ENCODE results near the gene ANKRD27.

Gene ANKRD27

DNA sequence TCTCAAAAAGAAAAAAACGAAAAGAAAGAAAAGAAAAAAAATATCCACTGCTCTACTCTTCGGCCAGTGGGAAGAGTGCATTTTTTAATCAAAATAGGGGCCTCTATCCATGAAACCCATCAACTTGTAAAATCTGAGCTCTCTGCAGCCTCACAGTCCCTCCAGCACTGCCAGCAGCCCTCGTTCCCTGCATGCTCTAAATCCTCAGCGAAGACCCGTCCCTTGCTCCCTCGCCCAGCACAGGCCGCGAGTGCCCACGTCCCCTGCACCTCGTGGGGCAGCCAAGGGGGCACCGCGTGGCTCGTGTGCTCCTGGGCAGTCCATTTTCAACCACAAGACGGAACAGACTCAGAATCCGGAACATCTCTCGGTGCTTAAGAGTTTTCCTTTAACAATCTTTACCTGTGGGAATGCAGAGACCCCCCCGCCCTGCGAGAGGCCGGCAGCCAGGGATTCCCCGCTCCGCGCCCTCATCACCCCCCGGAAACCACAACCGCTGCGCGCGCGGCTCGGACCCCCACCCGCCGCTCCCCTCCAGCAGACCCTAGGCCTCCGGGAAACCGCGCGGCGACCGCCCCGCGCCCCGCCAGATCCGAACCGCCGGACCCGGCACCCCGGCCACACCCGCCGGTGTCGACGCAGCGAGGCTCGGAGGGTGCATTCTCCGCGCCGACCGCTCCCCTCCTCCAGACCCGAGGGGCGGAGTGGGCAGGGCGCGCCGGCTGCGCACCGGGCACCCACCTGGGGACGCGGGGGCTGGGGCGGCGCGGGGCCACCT lies 638 bp downstream of the ANKRD27 start (continued):
- TF ChIP-seq ZNF792 (tag by site-specific recombination; IDR thresholded peaks at IDR 0.05) (no peak), ZIC2 (tag by site-specific recombination; IDR thresholded peaks at IDR 0.05) (peak; percentile 46; the same call in 1 of the 2 replicates), ZNF48 (tag by site-specific recombination; IDR thresholded peaks at IDR 0.05) (no peak), ZNF76 (tag by site-specific recombination; IDR thresholded peaks at IDR 0.05; ENCODE audit: borderline replicate concordance, low read depth) (peak; percentile 89), YY1 (tag by site-specific recombination; IDR thresholded peaks at IDR 0.05) (peak; percentile 47; the same call in 1 of the 2 replicates), ZNF600 (tag by site-specific recombination; IDR thresholded peaks at IDR 0.05) (peak; percentile 93), PRDM1 (tag by site-specific recombination; IDR thresholded peaks at IDR 0.05) (no peak), ZNF548 (tag by site-specific recombination; IDR thresholded peaks at IDR 0.05) (no peak), ZNF654 (tag by site-specific recombination; IDR thresholded peaks at IDR 0.05; ENCODE audit: low read depth) (no peak), IKZF3 (tag by site-specific recombination; IDR thresholded peaks at IDR 0.05) (peak; percentile 80), ZNF670 (tag by site-specific recombination; IDR thresholded peaks at IDR 0.05; ENCODE audit: low read depth) (no peak), ZNF433 (tag by site-specific recombination; IDR thresholded peaks at IDR 0.05; ENCODE audit: low read depth) (no peak), ZNF169 (tag by site-specific recombination; IDR thresholded peaks at IDR 0.05) (no peak), GLI2 (tag by site-specific recombination; IDR thresholded peaks at IDR 0.05; ENCODE audit: borderline replicate concordance, low read depth) (no peak), RBAK (tag by site-specific recombination; IDR thresholded peaks at IDR 0.05) (no peak), ZNF341 (tag by site-specific recombination; IDR thresholded peaks at IDR 0.05; ENCODE audit: low read depth) (no peak), MYNN (tag by site-specific recombination; IDR thresholded peaks at IDR 0.05; ENCODE audit: borderline replicate concordance) (peak; percentile 30; the same call in 1 of the 2 replicates), ZNF555 (tag by site-specific recombination; conservative IDR thresholded peaks at IDR 0.05) (no peak), GLIS1 (tag by site-specific recombination; IDR thresholded peaks at IDR 0.05) (peak; percentile 90)
- TF ChIP-seq, protein P1, sequence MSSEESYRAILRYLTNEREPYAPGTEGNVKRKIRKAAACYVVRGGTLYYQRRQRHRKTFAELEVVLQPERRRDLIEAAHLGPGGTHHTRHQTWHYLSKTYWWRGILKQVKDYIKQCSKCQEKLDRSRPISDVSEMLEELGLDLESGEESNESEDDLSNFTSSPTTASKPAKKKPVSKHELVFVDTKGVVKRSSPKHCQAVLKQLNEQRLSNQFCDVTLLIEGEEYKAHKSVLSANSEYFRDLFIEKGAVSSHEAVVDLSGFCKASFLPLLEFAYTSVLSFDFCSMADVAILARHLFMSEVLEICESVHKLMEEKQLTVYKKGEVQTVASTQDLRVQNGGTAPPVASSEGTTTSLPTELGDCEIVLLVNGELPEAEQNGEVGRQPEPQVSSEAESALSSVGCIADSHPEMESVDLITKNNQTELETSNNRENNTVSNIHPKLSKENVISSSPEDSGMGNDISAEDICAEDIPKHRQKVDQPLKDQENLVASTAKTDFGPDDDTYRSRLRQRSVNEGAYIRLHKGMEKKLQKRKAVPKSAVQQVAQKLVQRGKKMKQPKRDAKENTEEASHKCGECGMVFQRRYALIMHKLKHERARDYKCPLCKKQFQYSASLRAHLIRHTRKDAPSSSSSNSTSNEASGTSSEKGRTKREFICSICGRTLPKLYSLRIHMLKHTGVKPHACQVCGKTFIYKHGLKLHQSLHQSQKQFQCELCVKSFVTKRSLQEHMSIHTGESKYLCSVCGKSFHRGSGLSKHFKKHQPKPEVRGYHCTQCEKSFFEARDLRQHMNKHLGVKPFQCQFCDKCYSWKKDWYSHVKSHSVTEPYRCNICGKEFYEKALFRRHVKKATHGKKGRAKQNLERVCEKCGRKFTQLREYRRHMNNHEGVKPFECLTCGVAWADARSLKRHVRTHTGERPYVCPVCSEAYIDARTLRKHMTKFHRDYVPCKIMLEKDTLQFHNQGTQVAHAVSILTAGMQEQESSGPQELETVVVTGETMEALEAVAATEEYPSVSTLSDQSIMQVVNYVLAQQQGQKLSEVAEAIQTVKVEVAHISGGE (tag by site-specific recombination; conservative IDR thresholded peaks at IDR 0.05; ENCODE audit: low read depth), result no peak
- TF ChIP-seq, protein P2, sequence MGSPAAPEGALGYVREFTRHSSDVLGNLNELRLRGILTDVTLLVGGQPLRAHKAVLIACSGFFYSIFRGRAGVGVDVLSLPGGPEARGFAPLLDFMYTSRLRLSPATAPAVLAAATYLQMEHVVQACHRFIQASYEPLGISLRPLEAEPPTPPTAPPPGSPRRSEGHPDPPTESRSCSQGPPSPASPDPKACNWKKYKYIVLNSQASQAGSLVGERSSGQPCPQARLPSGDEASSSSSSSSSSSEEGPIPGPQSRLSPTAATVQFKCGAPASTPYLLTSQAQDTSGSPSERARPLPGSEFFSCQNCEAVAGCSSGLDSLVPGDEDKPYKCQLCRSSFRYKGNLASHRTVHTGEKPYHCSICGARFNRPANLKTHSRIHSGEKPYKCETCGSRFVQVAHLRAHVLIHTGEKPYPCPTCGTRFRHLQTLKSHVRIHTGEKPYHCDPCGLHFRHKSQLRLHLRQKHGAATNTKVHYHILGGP (tag by site-specific recombination; IDR thresholded peaks at IDR 0.05), result no peak
- TF ChIP-seq, protein P3, sequence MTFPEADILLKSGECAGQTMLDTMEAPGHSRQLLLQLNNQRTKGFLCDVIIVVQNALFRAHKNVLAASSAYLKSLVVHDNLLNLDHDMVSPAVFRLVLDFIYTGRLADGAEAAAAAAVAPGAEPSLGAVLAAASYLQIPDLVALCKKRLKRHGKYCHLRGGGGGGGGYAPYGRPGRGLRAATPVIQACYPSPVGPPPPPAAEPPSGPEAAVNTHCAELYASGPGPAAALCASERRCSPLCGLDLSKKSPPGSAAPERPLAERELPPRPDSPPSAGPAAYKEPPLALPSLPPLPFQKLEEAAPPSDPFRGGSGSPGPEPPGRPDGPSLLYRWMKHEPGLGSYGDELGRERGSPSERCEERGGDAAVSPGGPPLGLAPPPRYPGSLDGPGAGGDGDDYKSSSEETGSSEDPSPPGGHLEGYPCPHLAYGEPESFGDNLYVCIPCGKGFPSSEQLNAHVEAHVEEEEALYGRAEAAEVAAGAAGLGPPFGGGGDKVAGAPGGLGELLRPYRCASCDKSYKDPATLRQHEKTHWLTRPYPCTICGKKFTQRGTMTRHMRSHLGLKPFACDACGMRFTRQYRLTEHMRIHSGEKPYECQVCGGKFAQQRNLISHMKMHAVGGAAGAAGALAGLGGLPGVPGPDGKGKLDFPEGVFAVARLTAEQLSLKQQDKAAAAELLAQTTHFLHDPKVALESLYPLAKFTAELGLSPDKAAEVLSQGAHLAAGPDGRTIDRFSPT (tag by site-specific recombination; IDR thresholded peaks at IDR 0.05), result peak; percentile 96
- TF ChIP-seq, protein P4, sequence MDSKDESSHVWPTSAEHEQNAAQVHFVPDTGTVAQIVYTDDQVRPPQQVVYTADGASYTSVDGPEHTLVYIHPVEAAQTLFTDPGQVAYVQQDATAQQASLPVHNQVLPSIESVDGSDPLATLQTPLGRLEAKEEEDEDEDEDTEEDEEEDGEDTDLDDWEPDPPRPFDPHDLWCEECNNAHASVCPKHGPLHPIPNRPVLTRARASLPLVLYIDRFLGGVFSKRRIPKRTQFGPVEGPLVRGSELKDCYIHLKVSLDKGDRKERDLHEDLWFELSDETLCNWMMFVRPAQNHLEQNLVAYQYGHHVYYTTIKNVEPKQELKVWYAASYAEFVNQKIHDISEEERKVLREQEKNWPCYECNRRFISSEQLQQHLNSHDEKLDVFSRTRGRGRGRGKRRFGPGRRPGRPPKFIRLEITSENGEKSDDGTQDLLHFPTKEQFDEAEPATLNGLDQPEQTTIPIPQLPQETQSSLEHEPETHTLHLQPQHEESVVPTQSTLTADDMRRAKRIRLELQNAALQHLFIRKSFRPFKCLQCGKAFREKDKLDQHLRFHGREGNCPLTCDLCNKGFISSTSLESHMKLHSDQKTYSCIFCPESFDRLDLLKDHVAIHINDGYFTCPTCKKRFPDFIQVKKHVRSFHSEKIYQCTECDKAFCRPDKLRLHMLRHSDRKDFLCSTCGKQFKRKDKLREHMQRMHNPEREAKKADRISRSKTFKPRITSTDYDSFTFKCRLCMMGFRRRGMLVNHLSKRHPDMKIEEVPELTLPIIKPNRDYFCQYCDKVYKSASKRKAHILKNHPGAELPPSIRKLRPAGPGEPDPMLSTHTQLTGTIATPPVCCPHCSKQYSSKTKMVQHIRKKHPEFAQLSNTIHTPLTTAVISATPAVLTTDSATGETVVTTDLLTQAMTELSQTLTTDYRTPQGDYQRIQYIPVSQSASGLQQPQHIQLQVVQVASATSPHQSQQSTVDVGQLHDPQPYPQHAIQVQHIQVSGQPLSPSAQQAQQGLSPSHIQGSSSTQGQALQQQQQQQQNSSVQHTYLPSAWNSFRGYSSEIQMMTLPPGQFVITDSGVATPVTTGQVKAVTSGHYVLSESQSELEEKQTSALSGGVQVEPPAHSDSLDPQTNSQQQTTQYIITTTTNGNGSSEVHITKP (tag by site-specific recombination; IDR thresholded peaks at IDR 0.05), result peak; percentile 94
- TF ChIP-seq, protein P5, sequence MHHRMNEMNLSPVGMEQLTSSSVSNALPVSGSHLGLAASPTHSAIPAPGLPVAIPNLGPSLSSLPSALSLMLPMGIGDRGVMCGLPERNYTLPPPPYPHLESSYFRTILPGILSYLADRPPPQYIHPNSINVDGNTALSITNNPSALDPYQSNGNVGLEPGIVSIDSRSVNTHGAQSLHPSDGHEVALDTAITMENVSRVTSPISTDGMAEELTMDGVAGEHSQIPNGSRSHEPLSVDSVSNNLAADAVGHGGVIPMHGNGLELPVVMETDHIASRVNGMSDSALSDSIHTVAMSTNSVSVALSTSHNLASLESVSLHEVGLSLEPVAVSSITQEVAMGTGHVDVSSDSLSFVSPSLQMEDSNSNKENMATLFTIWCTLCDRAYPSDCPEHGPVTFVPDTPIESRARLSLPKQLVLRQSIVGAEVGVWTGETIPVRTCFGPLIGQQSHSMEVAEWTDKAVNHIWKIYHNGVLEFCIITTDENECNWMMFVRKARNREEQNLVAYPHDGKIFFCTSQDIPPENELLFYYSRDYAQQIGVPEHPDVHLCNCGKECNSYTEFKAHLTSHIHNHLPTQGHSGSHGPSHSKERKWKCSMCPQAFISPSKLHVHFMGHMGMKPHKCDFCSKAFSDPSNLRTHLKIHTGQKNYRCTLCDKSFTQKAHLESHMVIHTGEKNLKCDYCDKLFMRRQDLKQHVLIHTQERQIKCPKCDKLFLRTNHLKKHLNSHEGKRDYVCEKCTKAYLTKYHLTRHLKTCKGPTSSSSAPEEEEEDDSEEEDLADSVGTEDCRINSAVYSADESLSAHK (tag by site-specific recombination; IDR thresholded peaks at IDR 0.05), result no peak
- TF ChIP-seq, protein P6, sequence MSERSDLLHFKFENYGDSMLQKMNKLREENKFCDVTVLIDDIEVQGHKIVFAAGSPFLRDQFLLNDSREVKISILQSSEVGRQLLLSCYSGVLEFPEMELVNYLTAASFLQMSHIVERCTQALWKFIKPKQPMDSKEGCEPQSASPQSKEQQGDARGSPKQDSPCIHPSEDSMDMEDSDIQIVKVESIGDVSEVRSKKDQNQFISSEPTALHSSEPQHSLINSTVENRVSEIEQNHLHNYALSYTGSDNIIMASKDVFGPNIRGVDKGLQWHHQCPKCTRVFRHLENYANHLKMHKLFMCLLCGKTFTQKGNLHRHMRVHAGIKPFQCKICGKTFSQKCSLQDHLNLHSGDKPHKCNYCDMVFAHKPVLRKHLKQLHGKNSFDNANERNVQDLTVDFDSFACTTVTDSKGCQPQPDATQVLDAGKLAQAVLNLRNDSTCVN (tag by site-specific recombination; optimal IDR thresholded peaks at IDR 0.05), result peak; percentile 38

Measured in HEK293 (cell line).